B cell (primary cell): ENCODE measurements around the gene PRKD2.

Experiments used
- CTCF ChIP-seq: fragments of 200-600 bp; IDR thresholded peaks from one replicate; pipeline ENCODE4 v1.8.0; 2022; ENCODE audit warnings: antibody characterized with exemption, mild to moderate bottlenecking
- EZH2 ChIP-seq: IDR thresholded peaks from 2 replicates; pipeline ENCODE4 v1.6.1; 2012; ENCODE audit warnings: borderline replicate concordance, low read depth, mild to moderate bottlenecking, moderate library complexity, low read length; ENCODE audit not compliant: insufficient read depth, poor library complexity, severe bottlenecking

DNA sequence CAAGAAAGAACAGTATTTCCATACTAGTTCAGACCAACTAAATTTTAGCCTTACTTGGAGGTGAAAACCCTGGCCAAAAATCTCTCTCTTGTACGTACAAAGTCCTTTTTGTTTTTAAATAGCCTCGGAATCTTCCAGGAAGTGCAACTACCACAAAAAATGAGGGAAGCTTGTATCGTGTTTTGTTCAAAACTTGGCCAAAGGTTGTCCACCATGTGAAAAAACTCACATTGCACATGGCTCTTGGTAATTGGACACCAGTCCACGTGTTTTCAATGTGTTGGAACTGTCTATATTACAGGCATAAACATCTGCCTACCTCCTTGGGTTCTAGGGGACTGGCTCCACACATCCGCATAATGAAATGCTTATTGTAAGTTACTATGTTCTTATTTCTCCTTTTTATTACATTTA is 44.5 kb upstream of the PRKD2 start:
- TF ChIP-seq CTCF (no peak), EZH2 (no peak)
